ENCODE results near the gene MED12L. TPM values are rescaled to one million over a fixed set of nuclear protein-coding genes. Genes with fewer than 3 reads are reported as not detected.

The MED12L gene
- total RNA-seq, 1 experiment from 2014 or later = 6.4 TPM

DNA sequence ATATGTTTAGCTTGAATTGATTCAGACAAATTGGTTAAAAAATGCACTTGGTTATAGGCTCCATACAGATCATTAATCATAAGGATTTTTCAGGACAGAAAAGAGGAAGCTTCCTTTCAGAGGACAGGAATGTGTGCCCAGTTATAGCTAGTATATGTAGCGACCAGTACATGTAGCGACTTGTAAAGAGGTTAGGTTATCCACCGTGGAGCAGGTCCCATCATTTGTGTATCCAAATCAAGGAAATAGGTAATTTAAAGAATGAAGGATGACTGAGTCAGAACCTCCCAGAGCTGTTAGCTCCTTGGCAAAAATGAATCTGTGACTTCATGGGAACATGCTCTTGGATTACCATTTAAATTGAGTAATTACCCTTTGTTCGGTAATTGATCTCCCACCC is 314.9 kb downstream of the MED12L start:
- Histone ChIP-seq H4K20me1 (ENCODE audit: insufficient read depth) (no peaks in the 10 kb centered on the region), H3K36me3 (ENCODE audit: control insufficient read depth in 1 of 2, insufficient read depth in 2 of 2, low read length in 2 of 2) (no peaks in the 10 kb centered on the region), H3K9me3 (ENCODE audit: control insufficient read depth in 1 of 2, insufficient read depth in 1 of 2, low read depth in 1 of 2, low read length in 2 of 2) (no peaks in the 10 kb centered on the region), H3K27ac (ENCODE audit: low read depth, low read length) (no peak overlapping the region), H3K4me1 (ENCODE audit: control insufficient read depth in 1 of 2, insufficient read depth in 2 of 2, low read length in 2 of 2) (no peaks in the 10 kb centered on the region), H3K4me3 (replicated peaks in 1 of 2; ENCODE audit: low read depth in 1 of 2, low read length in 2 of 2) (no peak overlapping the region), H2AFZ (ENCODE audit: low read depth, low read length, poor library complexity, severe bottlenecking) (no peak overlapping the region), H3K79me2 (ENCODE audit: insufficient read depth, low read length) (no peaks in the 10 kb centered on the region), H3K9me2 (ENCODE audit: insufficient read depth) (no peaks in the 10 kb centered on the region), H3K27me3 (ENCODE audit: insufficient read depth, low read length) (no peaks in the 10 kb centered on the region), H3K4me2 (ENCODE audit: low read length) (no peak overlapping the region), H3K9ac (ENCODE audit: low read length) (no peak overlapping the region)
- no TSS peak for BruUV-seq (replicated peaks)
- TF ChIP-seq, protein P1, sequence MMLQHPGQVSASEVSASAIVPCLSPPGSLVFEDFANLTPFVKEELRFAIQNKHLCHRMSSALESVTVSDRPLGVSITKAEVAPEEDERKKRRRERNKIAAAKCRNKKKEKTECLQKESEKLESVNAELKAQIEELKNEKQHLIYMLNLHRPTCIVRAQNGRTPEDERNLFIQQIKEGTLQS (IDR thresholded peaks at IDR 0.05) = no peak
- no peak for TF ChIP-seq EZH2 (IDR thresholded peaks at IDR 0.05)
- no peak for TF ChIP-seq POLR2A (IDR thresholded peaks at IDR 0.05; ENCODE audit: borderline replicate concordance, extremely low read depth, insufficient read depth, insufficient read length)
- TF ChIP-seq, protein P2, sequence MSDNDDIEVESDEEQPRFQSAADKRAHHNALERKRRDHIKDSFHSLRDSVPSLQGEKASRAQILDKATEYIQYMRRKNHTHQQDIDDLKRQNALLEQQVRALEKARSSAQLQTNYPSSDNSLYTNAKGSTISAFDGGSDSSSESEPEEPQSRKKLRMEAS (IDR thresholded peaks at IDR 0.05) = no peak
- no peak for TF ChIP-seq POLR2AphosphoS5 (IDR thresholded peaks at IDR 0.05; ENCODE audit: low read depth, low read length)
- no peak for TF ChIP-seq SIN3A (IDR thresholded peaks at IDR 0.05; ENCODE audit: low read depth)
- no peak for TF ChIP-seq EZH2phosphoT487 (IDR thresholded peaks at IDR 0.05; ENCODE audit: borderline replicate concordance)
- no peak for TF ChIP-seq ELF1 (IDR thresholded peaks at IDR 0.05; ENCODE audit: borderline replicate concordance, low read depth)
- TF ChIP-seq, protein P3, sequence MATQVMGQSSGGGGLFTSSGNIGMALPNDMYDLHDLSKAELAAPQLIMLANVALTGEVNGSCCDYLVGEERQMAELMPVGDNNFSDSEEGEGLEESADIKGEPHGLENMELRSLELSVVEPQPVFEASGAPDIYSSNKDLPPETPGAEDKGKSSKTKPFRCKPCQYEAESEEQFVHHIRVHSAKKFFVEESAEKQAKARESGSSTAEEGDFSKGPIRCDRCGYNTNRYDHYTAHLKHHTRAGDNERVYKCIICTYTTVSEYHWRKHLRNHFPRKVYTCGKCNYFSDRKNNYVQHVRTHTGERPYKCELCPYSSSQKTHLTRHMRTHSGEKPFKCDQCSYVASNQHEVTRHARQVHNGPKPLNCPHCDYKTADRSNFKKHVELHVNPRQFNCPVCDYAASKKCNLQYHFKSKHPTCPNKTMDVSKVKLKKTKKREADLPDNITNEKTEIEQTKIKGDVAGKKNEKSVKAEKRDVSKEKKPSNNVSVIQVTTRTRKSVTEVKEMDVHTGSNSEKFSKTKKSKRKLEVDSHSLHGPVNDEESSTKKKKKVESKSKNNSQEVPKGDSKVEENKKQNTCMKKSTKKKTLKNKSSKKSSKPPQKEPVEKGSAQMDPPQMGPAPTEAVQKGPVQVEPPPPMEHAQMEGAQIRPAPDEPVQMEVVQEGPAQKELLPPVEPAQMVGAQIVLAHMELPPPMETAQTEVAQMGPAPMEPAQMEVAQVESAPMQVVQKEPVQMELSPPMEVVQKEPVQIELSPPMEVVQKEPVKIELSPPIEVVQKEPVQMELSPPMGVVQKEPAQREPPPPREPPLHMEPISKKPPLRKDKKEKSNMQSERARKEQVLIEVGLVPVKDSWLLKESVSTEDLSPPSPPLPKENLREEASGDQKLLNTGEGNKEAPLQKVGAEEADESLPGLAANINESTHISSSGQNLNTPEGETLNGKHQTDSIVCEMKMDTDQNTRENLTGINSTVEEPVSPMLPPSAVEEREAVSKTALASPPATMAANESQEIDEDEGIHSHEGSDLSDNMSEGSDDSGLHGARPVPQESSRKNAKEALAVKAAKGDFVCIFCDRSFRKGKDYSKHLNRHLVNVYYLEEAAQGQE (IDR thresholded peaks at IDR 0.05; ENCODE audit: low read depth) = no peak
- DNase-seq (ENCODE audit: low read depth, low spot score) (no peak), ATAC-seq (no peak)
- POLR2A ChIA-PET = no interaction called here
- CTCF ChIA-PET = no interaction called here
- intact Hi-C loops (cut with micrococcal nuclease) = no loop called here
- RAD21 ChIA-PET (ENCODE audit: low non-redundant PET in 1 of 2, low total read pairs in 2 of 2, uncharacterized antibody in 2 of 2, unreplicated experiment in 2 of 2) = no interaction called here
